Nephron (organoid): ENCODE data around the gene CLP1.

Source experiments
- H3K27ac Mint-ChIP-seq, 3 experiments: 2 replicates each; pipeline ENCODE4 v1.8.0; 2020; ENCODE audit warnings: mixed read lengths in 3 of 3, mild to moderate bottlenecking in 2 of 3, moderate library complexity in 1 of 3
- H3K27me3 Mint-ChIP-seq: 2 replicates; pipeline ENCODE4 v1.8.0; 2021; ENCODE audit warnings: low read depth, mild to moderate bottlenecking, moderate library complexity, mixed read lengths
- H3K36me3 Mint-ChIP-seq: 2 replicates; pipeline ENCODE4 v1.8.0; 2020; ENCODE audit warnings: low read depth, mixed read lengths
- H3K4me1 Mint-ChIP-seq: 2 replicates; pipeline ENCODE4 v1.8.0; 2020; ENCODE audit warnings: mixed read lengths
- H3K4me3 Mint-ChIP-seq, 3 experiments: 2 replicates each; pipeline ENCODE4 v1.8.0; 2020; ENCODE audit warnings: mild to moderate bottlenecking in 3 of 3, mixed read lengths in 3 of 3, moderate library complexity in 2 of 3
- H3K9me3 Mint-ChIP-seq: 2 replicates; pipeline ENCODE4 v1.8.0; 2020; ENCODE audit warnings: mixed read lengths
- TF ChIP-seq, protein P1 (sequence below), 3 experiments: fragments of 200-600 bp; sonication (generic); IDR thresholded peaks; one replicate each; pipeline ENCODE4 v1.5.0; 2021; ENCODE audit warnings: antibody characterized with exemption in 3 of 3; ENCODE audit not compliant: unreplicated experiment in 3 of 3

Gene CLP1

GRCh38 chr11:57618438-57618837 lies 39.1 kb upstream of the CLP1 start:
- no peak overlapping the region for H3K4me3 Mint-ChIP-seq
- H3K4me1 Mint-ChIP-seq: no peaks in the 10 kb centered on the region
- H3K27ac Mint-ChIP-seq: no peak overlapping the region
- H3K36me3 Mint-ChIP-seq: peaks cover 46% of the 10 kb centered on the region
- TF ChIP-seq, protein P1, sequence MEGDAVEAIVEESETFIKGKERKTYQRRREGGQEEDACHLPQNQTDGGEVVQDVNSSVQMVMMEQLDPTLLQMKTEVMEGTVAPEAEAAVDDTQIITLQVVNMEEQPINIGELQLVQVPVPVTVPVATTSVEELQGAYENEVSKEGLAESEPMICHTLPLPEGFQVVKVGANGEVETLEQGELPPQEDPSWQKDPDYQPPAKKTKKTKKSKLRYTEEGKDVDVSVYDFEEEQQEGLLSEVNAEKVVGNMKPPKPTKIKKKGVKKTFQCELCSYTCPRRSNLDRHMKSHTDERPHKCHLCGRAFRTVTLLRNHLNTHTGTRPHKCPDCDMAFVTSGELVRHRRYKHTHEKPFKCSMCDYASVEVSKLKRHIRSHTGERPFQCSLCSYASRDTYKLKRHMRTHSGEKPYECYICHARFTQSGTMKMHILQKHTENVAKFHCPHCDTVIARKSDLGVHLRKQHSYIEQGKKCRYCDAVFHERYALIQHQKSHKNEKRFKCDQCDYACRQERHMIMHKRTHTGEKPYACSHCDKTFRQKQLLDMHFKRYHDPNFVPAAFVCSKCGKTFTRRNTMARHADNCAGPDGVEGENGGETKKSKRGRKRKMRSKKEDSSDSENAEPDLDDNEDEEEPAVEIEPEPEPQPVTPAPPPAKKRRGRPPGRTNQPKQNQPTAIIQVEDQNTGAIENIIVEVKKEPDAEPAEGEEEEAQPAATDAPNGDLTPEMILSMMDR (IDR thresholded peaks at IDR 0.05; ENCODE audit: unreplicated experiment in 3 of 3): no peak
- H3K27me3 Mint-ChIP-seq: no peaks in the 10 kb centered on the region
- no peaks in the 10 kb centered on the region for H3K9me3 Mint-ChIP-seq

GRCh38 chr11:57619331-57619730 lies 38.2 kb upstream of the CLP1 start:
- H3K4me3 Mint-ChIP-seq: no peak overlapping the region
- H3K27me3 Mint-ChIP-seq: no peaks in the 10 kb centered on the region
- no peaks in the 10 kb centered on the region for H3K4me1 Mint-ChIP-seq
- H3K27ac Mint-ChIP-seq: no peak overlapping the region
- TF ChIP-seq, protein P1 (IDR thresholded peaks at IDR 0.05; ENCODE audit: unreplicated experiment in 3 of 3): no peak
- H3K36me3 Mint-ChIP-seq: peaks cover 40% of the 10 kb centered on the region
- no peaks in the 10 kb centered on the region for H3K9me3 Mint-ChIP-seq

GRCh38 chr11:57620467-57620866 lies 37.1 kb upstream of the CLP1 start:
- Mint-ChIP-seq H3K27me3 (no peaks in the 10 kb centered on the region), H3K36me3 (peaks cover 32% of the 10 kb centered on the region), H3K27ac (no peak overlapping the region), H3K4me3 (no peak overlapping the region), H3K4me1 (no peaks in the 10 kb centered on the region), H3K9me3 (no peaks in the 10 kb centered on the region)
- TF ChIP-seq, protein P1 (IDR thresholded peaks at IDR 0.05; ENCODE audit: unreplicated experiment in 3 of 3): no peak

DNA sequence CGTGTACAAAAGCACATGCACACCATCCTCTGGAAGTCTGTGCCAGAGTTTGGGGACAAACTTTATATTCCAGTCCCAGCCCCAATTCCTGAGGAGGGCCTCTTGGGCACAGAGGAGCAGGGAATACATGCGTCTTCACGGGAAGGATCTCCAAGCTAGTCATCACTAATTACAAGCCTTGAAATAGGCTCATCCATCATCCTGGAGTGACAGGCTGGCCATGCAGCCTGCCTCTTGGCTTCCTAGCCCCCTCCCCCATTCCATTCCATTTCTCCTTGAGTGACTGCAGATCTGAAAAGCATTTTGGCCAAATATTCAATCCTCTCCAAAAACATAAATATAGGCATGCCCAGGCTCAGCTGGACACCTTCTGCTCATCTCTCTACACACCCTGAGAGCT lies 35.3 kb upstream of the CLP1 start:
- no peaks in the 10 kb centered on the region for H3K4me1 Mint-ChIP-seq
- peaks cover 22% of the 10 kb centered on the region for H3K36me3 Mint-ChIP-seq
- no peak overlapping the region for H3K4me3 Mint-ChIP-seq
- TF ChIP-seq, protein P1 (IDR thresholded peaks at IDR 0.05; ENCODE audit: unreplicated experiment in 3 of 3): no peak
- H3K27ac Mint-ChIP-seq: no peak overlapping the region
- no peaks in the 10 kb centered on the region for H3K27me3 Mint-ChIP-seq
- H3K9me3 Mint-ChIP-seq: no peaks in the 10 kb centered on the region

- TF ChIP-seq, protein P1 (IDR thresholded peaks at IDR 0.05; ENCODE audit: unreplicated experiment in 3 of 3): no peak
- peaks cover 17% of the 10 kb centered on the region for H3K36me3 Mint-ChIP-seq
- no peak overlapping the region for H3K4me3 Mint-ChIP-seq
- H3K9me3 Mint-ChIP-seq: no peaks in the 10 kb centered on the region
- peaks cover 4% of the 10 kb centered on the region for H3K4me1 Mint-ChIP-seq
- no peak overlapping the region for H3K27ac Mint-ChIP-seq
- H3K27me3 Mint-ChIP-seq: no peaks in the 10 kb centered on the region
Observed at GRCh38 chr11:57624864-57625263, 32.7 kb upstream of the CLP1 start.

DNA sequence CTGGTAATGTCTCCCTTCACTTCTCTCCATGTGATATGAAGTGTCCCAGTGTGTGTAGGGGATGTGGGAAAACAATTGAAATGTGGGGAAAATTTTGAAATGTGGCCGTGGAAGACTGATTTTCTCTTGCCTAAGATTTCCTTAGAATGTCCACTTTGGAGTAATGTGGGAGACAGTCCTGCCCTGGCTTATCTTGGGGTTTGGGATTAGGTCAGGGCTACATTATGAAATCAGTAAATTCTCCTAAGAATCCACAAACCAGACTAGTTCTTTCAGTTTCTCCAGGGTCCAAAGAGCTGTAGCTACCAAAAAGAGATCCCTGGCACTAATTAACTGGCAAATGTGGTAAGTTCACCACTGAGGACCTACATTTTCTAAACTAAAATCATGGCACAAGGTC lies 30.7 kb upstream of the CLP1 start:
- Mint-ChIP-seq H3K36me3 (peaks cover 7% of the 10 kb centered on the region), H3K4me3 (no peak overlapping the region), H3K9me3 (no peaks in the 10 kb centered on the region), H3K27me3 (no peaks in the 10 kb centered on the region), H3K4me1 (peaks cover 4% of the 10 kb centered on the region), H3K27ac (no peak overlapping the region)
- TF ChIP-seq, protein P1 (IDR thresholded peaks at IDR 0.05; ENCODE audit: unreplicated experiment in 3 of 3): no peak
